HEK293T (cell line): ENCODE measurements around the gene ALPP.
"Not testable (repeated sequence)": the region's sequence is repeated elsewhere in the genome, so short reads cannot be mapped to it uniquely, and the experiment has no call there.

Experiments
- ARNT ChIP-seq: fragments of 450-650 bp; IDR thresholded peaks from 2 replicates; pipeline ENCODE4 v1.6.1; 2017; ENCODE audit warnings: mild to moderate bottlenecking
- BHLHE40 ChIP-seq: fragments of 450-650 bp; IDR thresholded peaks from 2 replicates; pipeline ENCODE4 v1.6.1; 2016; ENCODE audit warnings: mild to moderate bottlenecking, moderate library complexity, borderline replicate concordance
- CTBP1 ChIP-seq: fragments of 450-650 bp; IDR thresholded peaks from 2 replicates; pipeline ENCODE4 v1.6.1; 2016; ENCODE audit warnings: borderline replicate concordance
- ELF4 ChIP-seq: fragments of 450-650 bp; IDR thresholded peaks from 2 replicates; pipeline ENCODE4 v1.6.1; 2017; ENCODE audit warnings: antibody characterized with exemption
- FOXA1 ChIP-seq: fragments of 450-650 bp; IDR thresholded peaks from 2 replicates; pipeline ENCODE4 v1.6.1; 2016; ENCODE audit warnings: mild to moderate bottlenecking
- FOXM1 ChIP-seq: fragments of 450-650 bp; IDR thresholded peaks from 2 replicates; pipeline ENCODE4 v1.6.1; 2017; ENCODE audit warnings: mild to moderate bottlenecking, borderline replicate concordance
- HDGF ChIP-seq: fragments of 450-650 bp; IDR thresholded peaks from 2 replicates; pipeline ENCODE4 v1.6.1; 2017; ENCODE audit warnings: antibody characterized with exemption, borderline replicate concordance
- LEF1 ChIP-seq: fragments of 450-650 bp; IDR thresholded peaks from 2 replicates; pipeline ENCODE4 v1.6.1; 2017; ENCODE audit warnings: mild to moderate bottlenecking, borderline replicate concordance
- NFRKB ChIP-seq: fragments of 450-650 bp; IDR thresholded peaks from 2 replicates; pipeline ENCODE4 v1.6.1; 2016; ENCODE audit warnings: mild to moderate bottlenecking, moderate library complexity
- PKNOX1 ChIP-seq: fragments of 450-650 bp; IDR thresholded peaks from 2 replicates; pipeline ENCODE4 v1.6.1; 2016
- SP1 ChIP-seq: fragments of 450-650 bp; IDR thresholded peaks from 2 replicates; pipeline ENCODE4 v1.6.1; 2017
- SUZ12 ChIP-seq: fragments of 450-650 bp; IDR thresholded peaks from 2 replicates; pipeline ENCODE4 v1.6.1; 2016; ENCODE audit warnings: mild to moderate bottlenecking
- TARDBP ChIP-seq: fragments of 450-650 bp; IDR thresholded peaks from 2 replicates; pipeline ENCODE4 v1.6.1; 2016
- ZNF384 ChIP-seq: fragments of 450-650 bp; IDR thresholded peaks from 2 replicates; pipeline ENCODE4 v1.6.1; 2016

DNA sequence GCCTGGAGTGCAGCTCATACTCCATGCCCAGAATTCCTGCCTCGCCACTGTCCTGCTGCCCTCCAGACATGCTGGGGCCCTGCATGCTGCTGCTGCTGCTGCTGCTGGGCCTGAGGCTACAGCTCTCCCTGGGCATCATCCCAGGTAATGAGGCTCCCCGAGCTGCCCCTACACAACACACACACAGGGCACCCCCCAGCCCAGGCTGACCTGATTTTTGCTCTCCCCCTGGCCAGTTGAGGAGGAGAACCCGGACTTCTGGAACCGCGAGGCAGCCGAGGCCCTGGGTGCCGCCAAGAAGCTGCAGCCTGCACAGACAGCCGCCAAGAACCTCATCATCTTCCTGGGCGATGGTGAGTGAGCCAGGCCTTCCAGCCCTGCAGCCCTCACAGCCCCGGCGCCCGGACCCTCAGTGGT lies at the start of gene ALPP:
- not testable (repeated sequence) for TF ChIP-seq ZNF384, SP1, TARDBP, SUZ12, HDGF, LEF1, NFRKB, ARNT, FOXA1, BHLHE40, FOXM1, CTBP1, ELF4, PKNOX1
